Gastroesophageal sphincter (tissue), 4 donors: ENCODE data around the gene MYL11. TPM values are rescaled to one million over a fixed set of nuclear protein-coding genes. Genes with fewer than 3 reads are reported as not detected.
A peak's percentile ranks its signal among the peaks of the same experiment; 100 is the strongest.

Experiments used
- ATAC-seq: fragments of 150-250 bp; one replicate; pipeline ENCODE4 v1.9.1; 2016; ENCODE audit warnings: mild to moderate bottlenecking, moderate library complexity
- H3K27ac ChIP-seq, 4 donors: fragments of 200-600 bp; sonication (generic) in 3 of 4; 1 replicate in 3 of 4; 2 replicates in 1 of 4; pipeline ENCODE4 v1.5.1; 2016 to 2019
- H3K27me3 ChIP-seq: fragments of 200-600 bp; sonication (generic); one replicate; pipeline ENCODE4 v1.5.1; 2019
- H3K36me3 ChIP-seq, 2 donors: fragments of 200-600 bp; sonication (generic); one replicate each; pipeline ENCODE4 v1.5.1; 2019; ENCODE audit warnings: control low read depth in 1 of 2
- H3K4me1 ChIP-seq, 3 donors: fragments of 200-600 bp; sonication (generic); 1 replicate in 2 of 3; 2 replicates in 1 of 3; pipeline ENCODE4 v1.5.1; 2016 to 2019; ENCODE audit warnings: control low read depth in 2 of 3
- H3K4me3 ChIP-seq, 2 donors: fragments of 200-600 bp; sonication (generic); one replicate each; pipeline ENCODE4 v1.5.1; 2019; ENCODE audit warnings: mild to moderate bottlenecking in 1 of 2, moderate library complexity in 1 of 2
- H3K9me3 ChIP-seq, 3 donors: fragments of 200-600 bp; sonication (generic); one replicate each; pipeline ENCODE4 v1.5.1; 2017 to 2019; ENCODE audit warnings: control low read depth in 2 of 3
- CTCF ChIP-seq, 4 experiments: fragments of 200-600 bp in 2 of 4; fragments of 450-650 bp in 2 of 4; sonication (generic) in 1 of 4; IDR thresholded peaks; one replicate each; pipeline ENCODE4 v1.5.1; 2017 to 2019; ENCODE audit warnings: antibody characterized with exemption in 4 of 4, mild to moderate bottlenecking in 2 of 4, moderate library complexity in 2 of 4
- EP300 ChIP-seq: sonication (generic); formaldehyde crosslinking; IDR thresholded peaks from one replicate; pipeline ENCODE4 v1.6.1; 2017; ENCODE audit warnings: antibody characterized with exemption, mild to moderate bottlenecking
- POLR2A ChIP-seq, 2 donors: fragments of 450-650 bp; IDR thresholded peaks; one replicate each; pipeline ENCODE4 v1.6.1; 2017; ENCODE audit warnings: antibody characterized with exemption in 2 of 2, mild to moderate bottlenecking in 2 of 2, moderate library complexity in 1 of 2
- POLR2AphosphoS5 ChIP-seq: sonication (generic); formaldehyde crosslinking; IDR thresholded peaks from one replicate; pipeline ENCODE4 v1.6.1; 2017; ENCODE audit warnings: antibody characterized with exemption
- WGBS, 2 donors: methylation state at CpG; one replicate each; pipeline ENCODE4 v1.1.5; 2018; ENCODE audit warnings: low coverage in 1 of 2; 5-methylcytosine and 5-hydroxymethylcytosine counted together
- total RNA-seq, 4 donors: library from RNA; depleted of rRNA; stranded (reverse); fragments of >200 nt; gene quantifications; one replicate each; pipeline ENCODE4 v1.1.0, GENCODE V29; 2016

The MYL11 gene
- total RNA-seq, 4 donors from 2014 or later = not detected

GRCh38 chr16:30358577-30358936 lies 16.0 kb upstream of the MYL11 start:
- Histone ChIP-seq H3K4me3 (no peak overlapping the region), H3K27me3 (no peaks in the 10 kb centered on the region), H3K4me1 (peaks cover 0 to 28% (median 21%) of the 10 kb centered on the region in 3 donors), H3K9me3 (no peaks in the 10 kb centered on the region), H3K36me3 (peaks cover 0 to 76% of the 10 kb centered on the region in 2 donors), H3K27ac (no peak overlapping the region)
- 87% methylated on average over 9 of the region's 9 CpGs; no CpG with 5 or more reads in 1 of the 2 donors for WGBS, 2 donors
- no peak for ATAC-seq
- TF ChIP-seq CTCF (IDR thresholded peaks at IDR 0.05) (no peak), POLR2AphosphoS5 (no peak), EP300 (no peak), POLR2A (IDR thresholded peaks at IDR 0.05) (no peak)

- ATAC-seq = no peak
- H3K27me3 ChIP-seq = no peaks in the 10 kb centered on the region
- no peaks in the 10 kb centered on the region for H3K9me3 ChIP-seq
- TF ChIP-seq EP300 (no peak), POLR2A (IDR thresholded peaks at IDR 0.05) (no peak), POLR2AphosphoS5 (no peak), CTCF (IDR thresholded peaks at IDR 0.05) (no peak)
- H3K4me3 ChIP-seq = no peak overlapping the region
- H3K4me1 ChIP-seq = peaks cover 0 to 22% (median 15%) of the 10 kb centered on the region in 3 donors
- no peak overlapping the region for H3K27ac ChIP-seq
- peaks cover 0 to 79% of the 10 kb centered on the region in 2 donors for H3K36me3 ChIP-seq
- WGBS, 2 donors = 61% methylated on average over 5 of the region's 28 CpGs; no CpG with 5 or more reads in 1 of the 2 donors
These were observed 15.4 kb upstream of the MYL11 start for GRCh38 chr16:30358990-30359870.

GRCh38 chr16:30359871-30360170 lies 14.8 kb upstream of the MYL11 start:
- H3K36me3 ChIP-seq = peaks cover 0 to 85% of the 10 kb centered on the region in 2 donors
- no peaks in the 10 kb centered on the region for H3K9me3 ChIP-seq
- peak overlapping the region in 1 of 4 donors; percentile 0 for H3K27ac ChIP-seq
- H3K27me3 ChIP-seq = no peaks in the 10 kb centered on the region
- TF ChIP-seq EP300 = no peak
- no peak for TF ChIP-seq CTCF (IDR thresholded peaks at IDR 0.05)
- no peak for TF ChIP-seq POLR2A (IDR thresholded peaks at IDR 0.05)
- TF ChIP-seq POLR2AphosphoS5 = no peak
- no peak overlapping the region for H3K4me3 ChIP-seq
- peaks cover 0 to 21% (median 14%) of the 10 kb centered on the region in 3 donors for H3K4me1 ChIP-seq
- ATAC-seq = no peak
- 78 to 100% methylated on average over 1 to 4 of the region's 6 CpGs for whole genome bisulfite sequencing, 2 donors

GRCh38 chr16:30361180-30361579 lies 13.4 kb upstream of the MYL11 start:
- 81 to 87% methylated on average over 6 to 7 of the region's 7 CpGs for WGBS, 2 donors
- Histone ChIP-seq H3K36me3 (peaks cover 0 to 98% of the 10 kb centered on the region in 2 donors), H3K27me3 (no peaks in the 10 kb centered on the region), H3K27ac (no peak overlapping the region), H3K9me3 (no peaks in the 10 kb centered on the region), H3K4me3 (no peak overlapping the region), H3K4me1 (peaks cover 0 to 27% (median 7%) of the 10 kb centered on the region in 3 donors)
- TF ChIP-seq CTCF (IDR thresholded peaks at IDR 0.05) (no peak), POLR2A (IDR thresholded peaks at IDR 0.05) (no peak), POLR2AphosphoS5 (no peak), EP300 (no peak)
- no peak for ATAC-seq

GRCh38 chr16:30365200-30365599 lies 9.4 kb upstream of the MYL11 start:
- Histone ChIP-seq H3K4me3 (no peak overlapping the region), H3K9me3 (no peaks in the 10 kb centered on the region), H3K27ac (no peak overlapping the region), H3K4me1 (peaks cover 0 to 51% (median 16%) of the 10 kb centered on the region in 3 donors), H3K27me3 (no peaks in the 10 kb centered on the region), H3K36me3 (peaks cover 0 to 62% of the 10 kb centered on the region in 2 donors)
- 64% methylated on average over 4 of the region's 10 CpGs; no CpG with 5 or more reads in 1 of the 2 donors for WGBS, 2 donors
- TF ChIP-seq EP300 = no peak
- TF ChIP-seq CTCF (IDR thresholded peaks at IDR 0.05) = no peak
- no peak for TF ChIP-seq POLR2A (IDR thresholded peaks at IDR 0.05)
- TF ChIP-seq POLR2AphosphoS5 = no peak
- no peak for ATAC-seq
